Ishikawa (cell line): ENCODE measurements around the gene GRID1.

Experiments
- CEBPB ChIP-seq: IDR thresholded peaks from 2 replicates; pipeline ENCODE4 v1.6.1; 2012
- CREB1 ChIP-seq: IDR thresholded peaks from 2 replicates; pipeline ENCODE4 v1.6.1; 2012; ENCODE audit warnings: low read depth
- EGR1 ChIP-seq: IDR thresholded peaks from 2 replicates; pipeline ENCODE4 v1.6.1; 2012
- EP300 ChIP-seq: IDR thresholded peaks from 2 replicates; pipeline ENCODE4 v1.6.1; 2012; ENCODE audit warnings: borderline replicate concordance
- FOXM1 ChIP-seq: IDR thresholded peaks from 2 replicates; pipeline ENCODE4 v1.6.1; 2012; ENCODE audit warnings: low read depth, borderline replicate concordance
- MAX ChIP-seq: IDR thresholded peaks from 2 replicates; pipeline ENCODE4 v1.6.1; 2012
- NFIC ChIP-seq: IDR thresholded peaks from 2 replicates; pipeline ENCODE4 v1.6.1; 2012
- RAD21 ChIP-seq: IDR thresholded peaks from 2 replicates; pipeline ENCODE4 v1.6.1; 2012; ENCODE audit warnings: low read depth
- REST ChIP-seq: IDR thresholded peaks from 2 replicates; pipeline ENCODE4 v1.6.1; 2012; ENCODE audit warnings: low read depth, mild to moderate bottlenecking
- TAF1 ChIP-seq: IDR thresholded peaks from 2 replicates; pipeline ENCODE4 v1.6.1; 2012; ENCODE audit warnings: low read depth, mild to moderate bottlenecking
- TCF12 ChIP-seq: IDR thresholded peaks from 2 replicates; pipeline ENCODE4 v1.6.1; 2012; ENCODE audit warnings: low read depth
- TEAD4 ChIP-seq: IDR thresholded peaks from 2 replicates; pipeline ENCODE4 v1.6.1; 2012
- USF1 ChIP-seq: IDR thresholded peaks from 2 replicates; pipeline ENCODE4 v1.6.1; 2012
- YY1 ChIP-seq: IDR thresholded peaks from 2 replicates; pipeline ENCODE4 v1.6.1; 2012; ENCODE audit warnings: low read depth
- ZBTB7A ChIP-seq: IDR thresholded peaks from 2 replicates; pipeline ENCODE4 v1.6.1; 2012; ENCODE audit warnings: low read depth

The GRID1 gene

GRCh38 chr10:86043236-86043635 is 323.4 kb downstream of the GRID1 start:
- TF ChIP-seq FOXM1 (no peak), CEBPB (no peak), YY1 (no peak), TEAD4 (no peak), USF1 (no peak), EGR1 (no peak), RAD21 (no peak), MAX (no peak), REST (no peak), CREB1 (no peak), EP300 (no peak), TCF12 (no peak), NFIC (no peak), TAF1 (no peak)

GRCh38 chr10:86042161-86042560 is 324.4 kb downstream of the GRID1 start:
- no peak for TF ChIP-seq RAD21
- no peak for TF ChIP-seq CREB1
- no peak for TF ChIP-seq REST
- no peak for TF ChIP-seq EP300
- TF ChIP-seq EGR1 = no peak
- TF ChIP-seq CEBPB = no peak
- no peak for TF ChIP-seq FOXM1
- TF ChIP-seq TCF12 = no peak
- TF ChIP-seq MAX = no peak

- TF ChIP-seq NFIC (no peak), CEBPB (no peak), TAF1 (no peak), MAX (no peak), YY1 (no peak), ZBTB7A (no peak), EGR1 (no peak), USF1 (no peak), RAD21 (no peak), TEAD4 (no peak), TCF12 (no peak), EP300 (no peak), FOXM1 (no peak), REST (no peak), CREB1 (no peak)
These were observed 325.5 kb downstream of the GRID1 start for GRCh38 chr10:86041116-86041515.

GRCh38 chr10:86038371-86038770 is 328.2 kb downstream of the GRID1 start:
- TF ChIP-seq RAD21 (no peak), NFIC (no peak), FOXM1 (no peak), TCF12 (no peak), TAF1 (no peak), ZBTB7A (no peak)
